Heart left ventricle (tissue), 13 donors: ENCODE results near the gene GNAQ.
"Not testable (repeated sequence)": the region's sequence is repeated elsewhere in the genome, so short reads cannot be mapped to it uniquely, and the experiment has no call there.

Experiments used
- POLR2A ChIP-seq, 2 donors: fragments of 450-650 bp; IDR thresholded peaks; one replicate each; pipeline ENCODE4 v1.6.1; 2017; ENCODE audit warnings: antibody characterized with exemption in 2 of 2, mild to moderate bottlenecking in 2 of 2, moderate library complexity in 2 of 2
- TF ChIP-seq, protein P1 (sequence below), 12 donors: fragments of 200-600 bp; sonication (generic) in 4 of 12; IDR thresholded peaks; one replicate each; pipeline versions ENCODE4 v1.5.0 to v1.8.0; 2018 to 2022; ENCODE audit warnings: antibody characterized with exemption in 12 of 12, mild to moderate bottlenecking in 5 of 12
- donor health status: ischemic (EF 13 %, LVEDD 7.1; RV severe dilation, severe dysfunction).
- donor health status: DM: no; HTN: yes; CAD: no.
- donor health status: DM: no; HTN: no; CAD: no.
- donor health status: ischemic (EF 25% LVEDD 6.9; RV normal size, moderate dysfunction).
- donor health status: ischemic (EF 25% LVEDD 5.7; RV mildly dilated, moderate dysfunction).
- donor health status: ischemic (EF 35%, LVEDD 5.7; RV mildly dilated, moderate dysfunction).
- donor health status: nonischemic (EF 11% LVEDD 7.7; RV severe dilation, severe dysfunction).
- donor health status: DM: yes; HTN: yes; CAD: no.
- donor health status: PGD.
- donor health status: ischemic (EF 29% LVEDD 5.4; RV normal size, mild dysfunction).
- donor health status: nonischemic (EF 23%, LVEDD 6.1; RV moderate dilation, normal function).

- not testable (repeated sequence) for TF ChIP-seq POLR2A (IDR thresholded peaks at IDR 0.05)
- TF ChIP-seq, protein P1, sequence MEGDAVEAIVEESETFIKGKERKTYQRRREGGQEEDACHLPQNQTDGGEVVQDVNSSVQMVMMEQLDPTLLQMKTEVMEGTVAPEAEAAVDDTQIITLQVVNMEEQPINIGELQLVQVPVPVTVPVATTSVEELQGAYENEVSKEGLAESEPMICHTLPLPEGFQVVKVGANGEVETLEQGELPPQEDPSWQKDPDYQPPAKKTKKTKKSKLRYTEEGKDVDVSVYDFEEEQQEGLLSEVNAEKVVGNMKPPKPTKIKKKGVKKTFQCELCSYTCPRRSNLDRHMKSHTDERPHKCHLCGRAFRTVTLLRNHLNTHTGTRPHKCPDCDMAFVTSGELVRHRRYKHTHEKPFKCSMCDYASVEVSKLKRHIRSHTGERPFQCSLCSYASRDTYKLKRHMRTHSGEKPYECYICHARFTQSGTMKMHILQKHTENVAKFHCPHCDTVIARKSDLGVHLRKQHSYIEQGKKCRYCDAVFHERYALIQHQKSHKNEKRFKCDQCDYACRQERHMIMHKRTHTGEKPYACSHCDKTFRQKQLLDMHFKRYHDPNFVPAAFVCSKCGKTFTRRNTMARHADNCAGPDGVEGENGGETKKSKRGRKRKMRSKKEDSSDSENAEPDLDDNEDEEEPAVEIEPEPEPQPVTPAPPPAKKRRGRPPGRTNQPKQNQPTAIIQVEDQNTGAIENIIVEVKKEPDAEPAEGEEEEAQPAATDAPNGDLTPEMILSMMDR (IDR thresholded peaks at IDR 0.05): not testable (repeated sequence)
Measured at GRCh38 chr9:77860953-77861352, 170.7 kb downstream of the GNAQ start.
